ENCODE results near the gene ADH1A. TPM values are rescaled to one million over a fixed set of nuclear protein-coding genes. Genes with fewer than 3 reads are reported as not detected.

The ADH1A gene
- total and polyA plus RNA-seq, 2 of the 13 experiments (the other 11 are each of a cell fraction or from before 2014, with no cell fraction given) = 0.13 TPM; not detected in 1

- TF ChIP-seq ZBTB4 (CRISPR knock-in tag; IDR thresholded peaks at IDR 0.05; ENCODE audit: borderline replicate concordance) (no peak), PHB2 (IDR thresholded peaks at IDR 0.05; ENCODE audit: partially characterized antibody) (no peak), AKNA (CRISPR knock-in tag; IDR thresholded peaks at IDR 0.05; ENCODE audit: borderline replicate concordance) (no peak), HNRNPK (IDR thresholded peaks at IDR 0.05; ENCODE audit: low read depth, low read length, poor library complexity, severe bottlenecking) (no peak), EZH2 (conservative IDR thresholded peaks at IDR 0.05; ENCODE audit: low read depth, low read length) (no peak)
These were observed 33.0 kb upstream of the ADH1A start (continued) for GRCh38 chr4:99323756-99324155.

Data from HepG2 (cell line).